Natural killer cell treated with Interleukin-12 subunit alpha and Interleukin-12 subunit beta and Interleukin-15 and Interleukin-18, amount 100 ng/mL, for 72 hours (primary cell): ENCODE results near the gene ENAM. TPM values are rescaled to one million over a fixed set of nuclear protein-coding genes. Genes with fewer than 3 reads are reported as not detected.
A peak's percentile ranks its signal among the peaks of the same experiment; 100 is the strongest.
"Not testable (repeated sequence)": the region's sequence is repeated elsewhere in the genome, so short reads cannot be mapped to it uniquely, and the experiment has no call there.

Experiments used
- ATAC-seq, 2 donors: fragments of 150-1000 bp; cut with Tn5 transposase in 1 of 2; sonication (Bioruptor Pico), chemical (Tn5 transposase) in 1 of 2; 2 replicates each; pipeline ENCODE4 v1.10.0; 2021
- DNase-seq: peaks from one replicate; pipeline ENCODE4 v3.0.0; 2022; ENCODE audit warnings: low spot score
- H3K27ac Mint-ChIP-seq, 2 donors: 1 replicate in 1 of 2; 2 replicates in 1 of 2; pipeline ENCODE4 v1.8.0; 2022; ENCODE audit warnings: mixed read lengths in 2 of 2, mild to moderate bottlenecking in 1 of 2, moderate library complexity in 1 of 2
- H3K27me3 Mint-ChIP-seq, 2 donors: 1 replicate in 1 of 2; 2 replicates in 1 of 2; pipeline ENCODE4 v1.8.0; 2022; ENCODE audit warnings: mixed read lengths in 2 of 2
- H3K36me3 Mint-ChIP-seq: one replicate; pipeline ENCODE4 v1.8.0; 2022; ENCODE audit warnings: mixed read lengths
- H3K4me1 Mint-ChIP-seq, 2 donors: 1 replicate in 1 of 2; 2 replicates in 1 of 2; pipeline ENCODE4 v1.8.0; 2022; ENCODE audit warnings: low read depth in 2 of 2, mixed read lengths in 2 of 2, mild to moderate bottlenecking in 1 of 2
- H3K4me3 Mint-ChIP-seq: one replicate; pipeline ENCODE4 v1.8.0; 2022; ENCODE audit warnings: mixed read lengths
- H3K9me3 Mint-ChIP-seq: 2 replicates; pipeline ENCODE4 v1.8.0; 2022; ENCODE audit warnings: mixed read lengths
- total RNA-seq, 2 donors: library from RNA; stranded (reverse); gene quantifications; one replicate each; pipeline ENCODE4 v1.2.3, GENCODE V29; 2022

Gene ENAM
- total RNA-seq, 2 donors from 2014 or later = not detected

DNA sequence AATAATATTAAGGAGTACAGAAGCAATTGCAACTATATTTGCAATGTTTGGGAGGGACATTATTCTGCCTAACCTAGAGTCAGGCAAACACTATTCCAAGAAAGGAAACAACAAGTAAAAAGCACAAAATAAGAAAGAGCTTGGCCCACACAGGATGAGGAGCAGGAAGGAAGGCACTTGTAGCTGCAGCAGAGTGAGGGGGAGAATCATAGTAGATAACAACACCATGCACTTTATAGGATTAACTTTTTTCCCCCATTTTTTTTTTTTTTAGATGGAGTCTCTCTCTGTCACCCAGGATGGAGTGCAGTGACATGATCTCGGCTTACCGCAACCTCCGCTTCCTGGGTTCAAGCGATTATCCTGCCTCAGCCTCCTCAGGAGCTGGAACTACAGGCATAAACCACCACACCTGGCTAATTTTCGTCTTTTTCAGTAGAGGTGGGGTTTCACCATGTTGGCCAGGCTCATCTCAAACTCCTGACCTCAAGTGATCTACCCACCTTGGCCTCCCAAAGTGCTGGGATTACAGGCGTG is 48.1 kb downstream of the ENAM start:
- Mint-ChIP-seq H3K9me3 (no peaks in the 10 kb centered on the region), H3K27ac (no peak overlapping the region), H3K4me1 (no peaks in the 10 kb centered on the region), H3K4me3 (no peak overlapping the region), H3K27me3 (peaks cover 8 to 14% of the 10 kb centered on the region in 2 donors), H3K36me3 (no peaks in the 10 kb centered on the region)
- DNase-seq = no peak
- no peak for ATAC-seq

DNA sequence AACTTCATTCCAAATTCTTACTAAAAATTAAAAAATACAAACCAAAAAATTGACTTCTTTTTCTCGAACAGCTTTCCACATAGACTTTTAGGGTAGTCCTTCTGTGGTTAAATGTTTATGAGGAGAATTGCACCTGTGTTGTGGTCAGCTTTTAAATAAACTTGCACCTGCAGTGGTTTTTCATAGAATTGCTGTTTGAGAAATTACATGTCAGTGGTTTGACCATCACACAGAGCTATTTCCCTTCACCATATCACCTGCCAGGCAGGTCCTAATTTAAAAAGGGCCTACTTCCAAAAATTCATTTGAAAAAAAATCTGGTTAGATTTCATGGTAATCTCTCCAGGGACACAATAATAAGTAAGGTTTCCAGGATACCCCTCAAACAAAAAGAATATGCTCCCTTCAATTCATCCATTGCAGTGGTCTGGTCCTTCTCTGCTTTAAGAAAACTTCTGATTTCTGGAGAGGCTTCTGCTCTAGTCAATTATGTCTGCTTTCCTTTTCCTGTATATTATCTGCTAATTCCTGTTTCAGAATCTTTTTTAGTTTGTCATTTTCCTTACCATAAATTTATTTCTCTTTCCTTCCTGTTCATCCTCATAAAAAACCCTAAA is 49.9 kb downstream of the ENAM start:
- ATAC-seq = no peak

DNA sequence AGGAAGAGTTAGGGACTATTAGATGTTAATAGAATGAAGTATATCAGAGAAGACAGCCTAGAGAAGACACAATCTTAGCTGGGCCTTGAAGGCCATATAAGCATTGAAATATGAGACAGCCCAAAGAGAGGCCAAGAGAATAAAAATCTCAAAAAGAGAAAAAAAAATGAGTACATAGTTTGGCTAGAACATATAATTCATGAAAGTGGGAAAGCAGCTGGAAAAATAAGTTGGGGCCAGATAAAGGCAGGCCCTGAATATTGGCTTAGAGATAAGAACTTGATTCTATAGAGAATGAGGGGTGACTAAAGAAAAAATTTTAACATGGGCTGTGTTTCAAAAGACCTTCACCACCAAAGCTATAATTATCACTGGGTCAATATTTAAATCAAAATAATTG is 52.4 kb downstream of the ENAM start:
- Mint-ChIP-seq H3K27me3 (peaks cover 0 to 8% of the 10 kb centered on the region in 2 donors), H3K4me1 (no peaks in the 10 kb centered on the region), H3K9me3 (no peaks in the 10 kb centered on the region), H3K4me3 (no peak overlapping the region), H3K36me3 (no peaks in the 10 kb centered on the region), H3K27ac (no peak overlapping the region)
- DNase-seq = no peak
- ATAC-seq = no peak

More for the DNA sequence above, 49.9 kb downstream of the ENAM start:
- no peaks in the 10 kb centered on the region for H3K4me1 Mint-ChIP-seq
- no peak overlapping the region for H3K4me3 Mint-ChIP-seq
- H3K27me3 Mint-ChIP-seq = peaks cover 7 to 15% of the 10 kb centered on the region in 2 donors
- H3K36me3 Mint-ChIP-seq = no peaks in the 10 kb centered on the region
- no peak for DNase-seq
- no peaks in the 10 kb centered on the region for H3K9me3 Mint-ChIP-seq
- no peak overlapping the region for H3K27ac Mint-ChIP-seq

DNA sequence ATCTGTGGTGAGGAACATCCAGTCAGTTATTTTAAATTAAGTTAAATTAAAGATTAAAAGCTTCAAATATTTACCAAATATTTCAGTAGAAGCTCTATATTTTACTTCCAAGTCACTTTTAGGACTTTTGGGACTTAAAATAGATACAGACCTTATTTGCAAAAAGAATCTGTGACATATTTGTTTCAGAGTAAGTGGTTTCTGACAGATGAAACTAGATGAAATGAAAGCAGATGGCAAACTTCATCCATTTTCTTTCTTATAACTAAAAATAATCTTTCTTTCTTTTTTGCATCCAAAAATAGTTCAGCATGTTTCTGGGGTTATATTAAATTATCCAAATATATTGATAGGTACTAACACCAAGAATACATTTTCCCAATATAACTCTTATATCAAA is 53.2 kb downstream of the ENAM start:
- ATAC-seq (no peak), DNase-seq (no peak)
- Mint-ChIP-seq H3K36me3 (no peaks in the 10 kb centered on the region), H3K4me3 (no peak overlapping the region), H3K27me3 (peaks cover 0 to 5% of the 10 kb centered on the region in 2 donors), H3K4me1 (no peaks in the 10 kb centered on the region), H3K9me3 (no peaks in the 10 kb centered on the region), H3K27ac (no peak overlapping the region)

DNA sequence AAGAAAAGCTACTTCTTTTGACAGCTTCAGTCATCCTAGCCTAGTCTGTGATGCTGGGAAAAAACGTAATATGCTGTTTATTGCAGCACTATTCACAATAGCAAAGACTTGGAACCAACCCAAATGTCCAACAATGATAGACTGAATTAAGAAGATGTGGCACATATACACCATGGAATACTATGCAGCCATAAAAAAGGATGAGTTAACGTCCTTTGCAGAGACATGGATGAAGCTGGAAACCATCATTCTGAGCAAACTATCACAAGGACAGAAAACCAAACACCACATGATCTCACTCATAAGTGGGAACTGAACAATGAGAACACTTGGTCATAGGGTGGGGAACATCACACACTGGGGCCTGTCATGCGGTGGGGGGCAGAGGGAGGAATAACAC is 53.6 kb downstream of the ENAM start:
- ATAC-seq, H3K4me1 Mint-ChIP-seq, H3K9me3 Mint-ChIP-seq, H3K4me3 Mint-ChIP-seq, H3K36me3 Mint-ChIP-seq, DNase-seq, H3K27me3 Mint-ChIP-seq, H3K27ac Mint-ChIP-seq: not testable (repeated sequence)

DNA sequence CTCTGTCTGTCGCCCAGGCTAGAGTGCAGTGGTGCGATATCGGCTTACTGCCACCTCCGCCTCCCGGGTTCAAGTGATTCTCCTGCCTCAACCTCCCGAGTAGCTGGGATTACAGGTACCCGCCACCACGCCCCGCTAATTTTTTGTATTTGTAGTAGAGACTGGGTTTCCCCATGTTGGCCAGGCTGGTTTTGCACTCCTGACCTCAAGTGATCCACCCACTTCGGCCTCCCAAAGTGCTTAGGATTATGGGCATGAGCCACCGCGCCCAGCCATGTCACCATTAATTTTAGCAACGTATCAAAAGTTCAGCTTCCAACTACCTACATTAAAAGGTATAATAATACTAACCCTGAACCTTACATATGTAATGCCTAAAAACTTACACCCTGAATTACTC is 58.8 kb downstream of the ENAM start:
- peaks cover 16% of the 10 kb centered on the region for H3K36me3 Mint-ChIP-seq
- peak; percentile 64 for DNase-seq
- ATAC-seq = no peak
- peak overlapping the region; percentile 97 to 99 for H3K27ac Mint-ChIP-seq
- H3K27me3 Mint-ChIP-seq = peaks cover 0 to 3% of the 10 kb centered on the region in 2 donors
- H3K9me3 Mint-ChIP-seq = no peaks in the 10 kb centered on the region
- H3K4me3 Mint-ChIP-seq = peak overlapping the region; percentile 100
- peaks cover 31 to 36% of the 10 kb centered on the region in 2 donors for H3K4me1 Mint-ChIP-seq

DNA sequence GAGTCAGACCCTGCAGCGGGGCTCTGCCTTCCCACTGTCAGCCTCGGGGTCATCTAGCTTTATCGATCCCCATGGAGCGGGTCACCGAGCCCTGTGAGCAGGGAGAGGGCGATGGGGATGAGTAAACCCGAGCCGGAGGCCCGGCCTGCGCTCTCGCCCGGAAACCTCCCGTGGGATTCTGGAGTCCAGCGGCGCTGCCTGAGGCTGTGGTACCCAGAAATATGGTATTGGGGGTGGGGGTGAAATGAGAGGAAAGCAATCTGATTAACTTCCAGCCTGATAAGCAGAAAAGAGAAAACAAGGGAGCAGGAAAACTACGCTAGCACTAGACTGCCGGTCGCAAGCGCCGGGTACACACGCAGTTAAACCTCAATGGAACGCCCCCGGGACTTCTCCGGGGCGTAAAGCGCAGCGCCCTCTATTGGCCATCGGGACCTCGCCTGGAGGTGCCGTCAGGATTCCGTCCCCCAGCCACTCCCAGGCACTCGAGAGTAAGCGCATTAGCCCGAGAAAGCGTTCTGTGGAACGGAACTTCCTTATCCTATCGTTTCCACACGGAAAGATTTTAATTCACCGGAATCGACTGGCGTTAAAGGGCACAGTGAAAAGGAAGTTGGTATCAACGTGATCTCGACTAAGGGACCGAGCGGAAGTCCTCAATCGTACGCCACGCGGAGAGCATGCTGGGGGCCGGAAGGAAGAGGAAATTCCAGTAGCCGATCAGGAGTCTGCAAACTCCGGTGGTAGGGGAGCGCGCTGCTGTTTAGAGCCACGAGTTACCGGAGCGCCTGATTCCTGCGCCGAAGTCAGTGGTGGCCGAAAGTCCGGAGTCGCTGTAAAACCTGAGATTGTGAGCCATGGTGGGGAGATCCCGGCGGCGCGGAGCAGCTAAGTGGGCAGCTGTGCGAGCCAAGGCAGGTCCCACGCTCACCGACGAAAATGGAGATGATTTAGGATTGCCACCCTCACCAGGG is 59.6 kb downstream of the ENAM start, which contains the start of gene UTP3:
Gene UTP3 (plus strand): TSS at position 712 of the 974 bp plus-strand sequence. CDS start 146 bp downstream, at position 858.
- Mint-ChIP-seq H3K27me3 (peaks cover 0 to 2% of the 10 kb centered on the region in 2 donors), H3K4me1 (peaks cover 31 to 36% of the 10 kb centered on the region in 2 donors), H3K27ac (peak within 1 kb of the TSS; percentile 97 to 99), H3K4me3 (peak within 1 kb of the TSS; percentile 100), H3K9me3 (no peaks in the 10 kb centered on the region), H3K36me3 (peaks cover 16% of the 10 kb centered on the region)
- peak; percentile 95 to 96 for ATAC-seq
- DNase-seq = peak; percentile 96

DNA sequence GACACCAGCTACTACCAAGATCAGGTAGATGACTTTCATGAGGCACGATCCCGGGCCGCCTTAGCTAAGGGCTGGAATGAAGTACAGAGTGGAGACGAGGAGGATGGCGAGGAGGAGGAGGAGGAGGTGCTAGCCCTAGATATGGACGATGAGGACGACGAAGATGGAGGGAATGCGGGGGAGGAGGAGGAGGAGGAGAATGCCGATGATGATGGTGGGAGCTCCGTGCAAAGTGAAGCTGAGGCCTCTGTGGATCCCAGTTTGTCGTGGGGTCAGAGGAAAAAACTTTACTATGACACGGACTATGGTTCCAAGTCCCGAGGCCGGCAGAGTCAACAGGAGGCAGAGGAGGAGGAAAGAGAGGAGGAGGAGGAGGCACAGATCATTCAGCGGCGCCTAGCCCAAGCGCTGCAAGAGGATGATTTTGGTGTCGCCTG is 60.3 kb downstream of the ENAM start:
- DNase-seq (no peak), ATAC-seq (peak; percentile 1 to 17)
- peak overlapping the region; percentile 100 for H3K4me3 Mint-ChIP-seq
- H3K27ac Mint-ChIP-seq = peak overlapping the region; percentile 97 to 99
- no peaks in the 10 kb centered on the region for H3K9me3 Mint-ChIP-seq
- peaks cover 16% of the 10 kb centered on the region for H3K36me3 Mint-ChIP-seq
- no peaks in the 10 kb centered on the region for H3K27me3 Mint-ChIP-seq
- peaks cover 31 to 36% of the 10 kb centered on the region in 2 donors for H3K4me1 Mint-ChIP-seq

DNA sequence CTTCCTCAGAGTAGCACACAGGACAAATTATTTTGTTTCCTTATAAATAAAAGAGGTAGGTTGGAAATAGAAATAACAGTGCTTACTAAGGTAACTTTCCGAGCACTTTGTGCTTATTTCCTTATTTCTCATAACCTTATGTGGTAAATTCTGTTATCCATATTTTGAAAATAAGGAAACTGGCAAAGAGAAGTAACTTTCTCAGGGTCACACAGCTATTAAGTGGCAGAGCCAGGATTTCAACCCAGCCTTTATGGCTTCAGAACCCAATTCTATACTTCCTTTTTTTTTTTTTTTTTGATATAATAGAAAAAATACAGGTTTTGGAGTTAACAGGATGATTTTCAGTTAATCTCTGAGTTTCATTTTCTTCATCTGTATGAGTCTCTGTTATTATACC is 63.1 kb downstream of the ENAM start:
- Mint-ChIP-seq H3K36me3 (peaks cover 16% of the 10 kb centered on the region), H3K4me3 (peak overlapping the region; percentile 30), H3K9me3 (no peaks in the 10 kb centered on the region)

DNA sequence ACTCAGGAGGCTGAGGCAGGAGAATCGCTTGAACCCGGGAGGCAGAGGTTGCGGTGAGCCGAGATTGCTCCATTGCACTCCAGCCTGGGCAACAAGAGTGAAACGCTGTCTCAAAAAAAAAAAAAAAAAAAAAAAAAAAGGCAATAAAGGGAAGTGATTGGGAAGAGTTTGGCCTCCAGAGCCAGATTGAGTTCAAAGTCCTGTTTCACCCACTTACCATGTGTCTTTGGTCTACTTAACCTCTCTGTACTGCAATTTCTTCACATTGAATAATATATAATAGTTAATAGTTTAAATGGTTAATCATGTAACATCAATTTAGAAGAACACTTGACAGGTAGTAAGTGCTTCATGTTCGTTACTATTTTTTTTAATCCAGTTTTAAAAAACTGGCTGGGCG is 66.1 kb downstream of the ENAM start:
- H3K9me3 Mint-ChIP-seq, H3K27ac Mint-ChIP-seq, H3K4me3 Mint-ChIP-seq, DNase-seq, ATAC-seq, H3K36me3 Mint-ChIP-seq, H3K27me3 Mint-ChIP-seq: not testable (repeated sequence)
- peaks cover 12 to 13% of the 10 kb centered on the region in 2 donors for H3K4me1 Mint-ChIP-seq

More for the DNA sequence above, 63.1 kb downstream of the ENAM start:
- peaks cover 31 to 36% of the 10 kb centered on the region in 2 donors for H3K4me1 Mint-ChIP-seq
- H3K27me3 Mint-ChIP-seq = no peaks in the 10 kb centered on the region
- ATAC-seq = no peak
- DNase-seq = no peak
- no peak overlapping the region for H3K27ac Mint-ChIP-seq

Other genes with a start within 250 kb of the ENAM start
- gene SMR3B, start 245.6 kb upstream of the ENAM start, total RNA-seq = not detected
- not detected for gene OPRPN, start 230.8 kb upstream of the ENAM start, total RNA-seq
- gene MUC7, start 156.5 kb upstream of the ENAM start, total RNA-seq = not detected
- not detected for gene AMTN, start 110.2 kb upstream of the ENAM start, total RNA-seq
- not detected for gene AMBN, start 36.5 kb upstream of the ENAM start, total RNA-seq
- gene JCHAIN, start 37.8 kb downstream of the ENAM start, total RNA-seq = 10 to 100 TPM in 1 of 2 donors, not detected in 1; 39.7 TPM
- gene UTP3, start 59.8 kb downstream of the ENAM start, total RNA-seq = 10 to 100 TPM; 33.8 to 49.8 TPM
- gene RUFY3, start 93.2 kb downstream of the ENAM start, total RNA-seq = 10 to 100 TPM; 17.7 to 26.3 TPM
- 10 to 100 TPM; 56.7 to 71.9 TPM for gene GRSF1, start 211.1 kb downstream of the ENAM start, total RNA-seq